Measurements from ENCODE around the gene SLC44A4.
A peak's percentile ranks its signal among the peaks of the same experiment; 100 is the strongest.
"Not testable (repeated sequence)": the region's sequence is repeated elsewhere in the genome, so short reads cannot be mapped to it uniquely, and the experiment has no call there.

The SLC44A4 gene

GRCh38 chr6:31878726-31879125 is at the start of gene SLC44A4:
Gene SLC44A4 (minus strand): TSS chr6:31878997. CDS start chr6:31878980, 17 bp downstream.
- no peak for DNase-seq (ENCODE audit: low read depth)

- no peak for DNase-seq (ENCODE audit: low read depth)
Measured at GRCh38 chr6:31928672-31928939, 49.8 kb upstream of the SLC44A4 start.

GRCh38 chr6:31927863-31928671 is 49.3 kb upstream of the SLC44A4 start:
- no peak for DNase-seq (ENCODE audit: low read depth)

GRCh38 chr6:31927242-31927862 is 48.6 kb upstream of the SLC44A4 start, which contains the start of gene C2:
Gene C2 (plus strand): TSS chr6:31927717. CDS start chr6:31927753, 36 bp downstream.
- no peak for DNase-seq (ENCODE audit: low read depth)

- DNase-seq (ENCODE audit: low read depth) = no peak
Measured at GRCh38 chr6:31922942-31923341, 44.1 kb upstream of the SLC44A4 start.

- no peak for DNase-seq (ENCODE audit: low read depth)
Measured at GRCh38 chr6:31920811-31921210, 42.0 kb upstream of the SLC44A4 start.

GRCh38 chr6:31919624-31920303 is 41.0 kb upstream of the SLC44A4 start:
- DNase-seq (ENCODE audit: low read depth) = no peak

GRCh38 chr6:31918069-31918720 is 39.4 kb upstream of the SLC44A4 start:
- DNase-seq (ENCODE audit: low read depth) = no peak

GRCh38 chr6:31915756-31916155 is 37.0 kb upstream of the SLC44A4 start:
- no peak for DNase-seq (ENCODE audit: low read depth)

- no peak for DNase-seq (ENCODE audit: low read depth)
Measured at GRCh38 chr6:31915351-31915750, 36.6 kb upstream of the SLC44A4 start.

- DNase-seq (ENCODE audit: low read depth) = no peak
Measured at GRCh38 chr6:31911826-31912585, 33.2 kb upstream of the SLC44A4 start.

- not testable (repeated sequence) for DNase-seq (ENCODE audit: low read depth)
Measured at GRCh38 chr6:31909298-31909697, 30.5 kb upstream of the SLC44A4 start.

GRCh38 chr6:31908791-31909190 is 30.0 kb upstream of the SLC44A4 start:
- no peak for DNase-seq (ENCODE audit: low read depth)

GRCh38 chr6:31908255-31908654 is 29.5 kb upstream of the SLC44A4 start:
- DNase-seq (ENCODE audit: low read depth) = not testable (repeated sequence)

GRCh38 chr6:31907158-31907813 is 28.5 kb upstream of the SLC44A4 start:
- DNase-seq (ENCODE audit: low read depth) = no peak

- not testable (repeated sequence) for DNase-seq (ENCODE audit: low read depth)
Measured at GRCh38 chr6:31906727-31907126, 27.9 kb upstream of the SLC44A4 start.

- DNase-seq (ENCODE audit: low read depth) = no peak
Measured at GRCh38 chr6:31906122-31906521, 27.3 kb upstream of the SLC44A4 start.

GRCh38 chr6:31905041-31905440 is 26.2 kb upstream of the SLC44A4 start:
- no peak for DNase-seq (ENCODE audit: low read depth)

- DNase-seq (ENCODE audit: low read depth) = no peak
Measured at GRCh38 chr6:31903957-31904356, 25.2 kb upstream of the SLC44A4 start.

GRCh38 chr6:31901953-31902643 is 23.3 kb upstream of the SLC44A4 start, which contains the start of gene ZBTB12:
Gene ZBTB12 (minus strand): TSS chr6:31902086. CDS start chr6:31901305, 781 bp downstream.
- peak; percentile 64 for DNase-seq (ENCODE audit: low read depth)

Data from stimulated activated CD8-positive, alpha-beta memory T cell treated with anti-CD3 and anti-CD28 coated beads, Interleukin-12 subunit alpha, Interleukin-12 subunit beta, amount 100 ng/mL, for 1 hour (primary cell).